HEK293T (cell line): ENCODE measurements around the gene HPCAL1.

Experiments
- BHLHE40 ChIP-seq: fragments of 450-650 bp; IDR thresholded peaks from 2 replicates; pipeline ENCODE4 v1.6.1; 2016; ENCODE audit warnings: mild to moderate bottlenecking, moderate library complexity, borderline replicate concordance
- HDGF ChIP-seq: fragments of 450-650 bp; IDR thresholded peaks from 2 replicates; pipeline ENCODE4 v1.6.1; 2017; ENCODE audit warnings: antibody characterized with exemption, borderline replicate concordance
- SP1 ChIP-seq: fragments of 450-650 bp; IDR thresholded peaks from 2 replicates; pipeline ENCODE4 v1.6.1; 2017
- ZNF384 ChIP-seq: fragments of 450-650 bp; IDR thresholded peaks from 2 replicates; pipeline ENCODE4 v1.6.1; 2016

DNA sequence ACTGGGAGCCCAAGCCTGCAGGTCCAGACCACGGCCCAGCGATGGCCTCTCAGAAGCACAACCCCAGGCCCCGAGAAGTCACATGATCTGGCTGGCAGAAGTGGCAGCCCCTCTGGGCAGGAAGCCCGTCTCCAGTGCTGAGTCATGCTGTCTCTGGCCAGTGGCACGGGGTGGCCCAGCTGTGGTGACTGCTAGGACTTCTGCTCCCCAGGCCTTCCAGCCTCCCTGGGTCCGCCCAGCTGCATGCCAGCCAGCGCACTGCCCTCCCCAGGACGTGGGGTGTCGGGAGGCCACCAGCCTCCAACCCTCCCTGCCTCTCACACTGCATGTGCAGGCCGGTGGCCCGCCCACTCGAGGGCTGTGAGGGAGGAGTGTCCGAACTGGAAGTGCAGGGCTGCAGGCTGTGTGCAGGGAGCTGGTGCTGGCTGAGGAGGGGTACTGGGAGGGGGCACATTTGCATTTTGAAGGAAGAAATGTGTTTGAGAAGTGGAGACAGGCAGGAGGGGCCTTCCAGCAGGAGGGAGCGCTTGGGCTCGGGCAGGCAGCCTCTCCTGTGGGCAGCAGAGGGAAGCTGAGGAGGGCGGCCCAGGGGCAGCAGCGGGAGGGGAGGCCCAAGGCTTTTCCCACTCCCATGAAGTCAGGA lies 17.0 kb upstream of the HPCAL1 start:
- TF ChIP-seq ZNF384 (no peak), SP1 (no peak), BHLHE40 (no peak), HDGF (no peak)
